RWPE1 (cell line): Measurements from ENCODE around the gene SLC4A1AP.
"Not testable (repeated sequence)": the region's sequence is repeated elsewhere in the genome, so short reads cannot be mapped to it uniquely, and the experiment has no call there.

Experiments used
- CTCF ChIA-PET: fragments of 350-600 bp; sonication (Branson Sonifier 250); formaldehyde crosslinking; extraction: SDS; loops from one replicate; lab custom pipeline; 2021; lab: Yijun Ruan, JAX
- POLR2A ChIA-PET: fragments of 400-600 bp; formaldehyde crosslinking; extraction: SDS; loops from one replicate; lab custom pipeline; 2020; ENCODE audit warnings: antibody characterized with exemption; ENCODE audit not compliant: low non-redundant PET; lab: Yijun Ruan, JAX
- DNase-seq: peaks from one replicate; pipeline ENCODE4 v3.0.0; 2012; ENCODE audit warnings: low spot score
- H3K27ac ChIP-seq: fragments of 450-650 bp; 2 replicates; pipeline ENCODE4 v1.5.1; 2017
- TF ChIP-seq, protein P1 (sequence below): fragments of 450-650 bp; conservative IDR thresholded peaks from 2 replicates; pipeline ENCODE4 v1.5.1; 2017; ENCODE audit warnings: low read depth, mild to moderate bottlenecking

Gene SLC4A1AP

DNA sequence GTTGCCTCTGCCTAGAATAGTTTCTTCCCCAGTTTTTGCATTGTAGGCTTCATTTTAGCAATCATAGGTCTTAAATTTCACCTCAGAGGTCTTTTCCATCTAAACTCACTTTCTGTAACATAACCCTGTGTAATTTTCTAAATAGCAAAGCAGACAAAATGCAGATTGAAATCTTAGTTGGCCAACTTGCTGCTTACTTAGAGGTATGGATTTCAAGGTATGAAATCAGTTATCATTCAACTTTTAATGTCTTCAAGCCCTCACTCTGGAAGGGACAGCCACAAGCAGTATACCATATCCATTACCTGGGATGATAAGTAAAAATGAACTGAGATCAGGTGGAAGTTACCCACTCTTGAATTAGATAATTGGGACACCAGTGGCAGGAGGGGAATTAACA is 38.7 kb upstream of the SLC4A1AP start:
- H3K27ac ChIP-seq, result no peak overlapping the region
- ChIA-PET CTCF (no interaction called here), POLR2A (no interaction called here)
- no peak for DNase-seq
- TF ChIP-seq, protein P1, sequence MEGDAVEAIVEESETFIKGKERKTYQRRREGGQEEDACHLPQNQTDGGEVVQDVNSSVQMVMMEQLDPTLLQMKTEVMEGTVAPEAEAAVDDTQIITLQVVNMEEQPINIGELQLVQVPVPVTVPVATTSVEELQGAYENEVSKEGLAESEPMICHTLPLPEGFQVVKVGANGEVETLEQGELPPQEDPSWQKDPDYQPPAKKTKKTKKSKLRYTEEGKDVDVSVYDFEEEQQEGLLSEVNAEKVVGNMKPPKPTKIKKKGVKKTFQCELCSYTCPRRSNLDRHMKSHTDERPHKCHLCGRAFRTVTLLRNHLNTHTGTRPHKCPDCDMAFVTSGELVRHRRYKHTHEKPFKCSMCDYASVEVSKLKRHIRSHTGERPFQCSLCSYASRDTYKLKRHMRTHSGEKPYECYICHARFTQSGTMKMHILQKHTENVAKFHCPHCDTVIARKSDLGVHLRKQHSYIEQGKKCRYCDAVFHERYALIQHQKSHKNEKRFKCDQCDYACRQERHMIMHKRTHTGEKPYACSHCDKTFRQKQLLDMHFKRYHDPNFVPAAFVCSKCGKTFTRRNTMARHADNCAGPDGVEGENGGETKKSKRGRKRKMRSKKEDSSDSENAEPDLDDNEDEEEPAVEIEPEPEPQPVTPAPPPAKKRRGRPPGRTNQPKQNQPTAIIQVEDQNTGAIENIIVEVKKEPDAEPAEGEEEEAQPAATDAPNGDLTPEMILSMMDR, result no peak

DNA sequence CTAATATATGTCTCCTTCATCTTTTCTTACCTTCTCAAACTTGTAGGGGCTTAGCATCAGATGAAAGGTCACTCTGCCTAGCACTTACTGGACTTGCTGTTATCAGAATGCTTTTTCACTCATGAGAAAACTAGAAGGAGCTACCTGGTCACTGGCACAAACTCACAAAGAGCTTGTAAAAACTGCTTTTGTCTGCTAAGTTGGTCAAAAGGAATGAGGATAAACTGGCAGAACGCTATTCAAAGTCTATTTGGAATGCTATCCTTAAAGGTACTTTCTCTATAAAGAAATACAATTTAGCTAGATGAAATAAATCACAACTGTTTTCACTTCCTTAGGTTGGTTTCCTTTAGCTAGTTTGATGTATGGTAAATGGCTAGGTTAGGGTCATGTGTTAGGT is 37.4 kb upstream of the SLC4A1AP start:
- DNase-seq, CTCF ChIA-PET, H3K27ac ChIP-seq: not testable (repeated sequence)
- POLR2A ChIA-PET, result interaction anchor here (0.6 kb wide), 1 partner anchor 1011 kb away, joined by 3 read pairs; no protein-coding TSS in a partner anchor

DNA sequence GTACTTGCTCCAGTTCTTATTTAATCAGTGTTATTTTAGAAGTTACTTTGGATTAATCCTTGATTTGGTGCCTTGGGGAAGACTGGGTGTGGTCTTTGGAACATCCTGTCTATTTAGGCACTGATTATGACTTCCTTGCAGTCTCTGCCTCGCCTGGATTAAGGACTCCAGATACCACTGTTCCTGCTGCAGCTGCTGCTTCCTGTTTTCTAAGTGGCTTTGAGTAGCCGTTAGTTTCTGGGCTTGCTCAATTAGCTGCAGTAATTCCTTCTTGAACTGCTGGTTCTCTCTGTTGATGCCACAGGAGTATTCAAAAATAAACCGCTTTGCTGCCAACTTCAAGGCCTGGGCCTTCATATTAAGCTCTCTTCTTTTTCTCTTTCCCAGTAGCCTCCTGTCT is 36.8 kb upstream of the SLC4A1AP start:
- CTCF ChIA-PET, DNase-seq: not testable (repeated sequence)
- peak overlapping the region; percentile 53; the same call in 1 of the 2 replicates for H3K27ac ChIP-seq
- POLR2A ChIA-PET, result interaction anchor here (0.6 kb wide), 1 partner anchor 1012 kb away, joined by 3 read pairs; no protein-coding TSS in a partner anchor

GRCh38 chr2:27627963-27628766 is 35.5 kb upstream of the SLC4A1AP start:
- peak; percentile 86 for DNase-seq
- ChIA-PET POLR2A (no interaction called here), CTCF (interaction anchor here (0.6 kb wide), 1 partner anchor 19 kb away, joined by 3 read pairs; no protein-coding TSS in a partner anchor)
- TF ChIP-seq, protein P1, result no peak
- peak overlapping the region; percentile 94 for H3K27ac ChIP-seq

DNA sequence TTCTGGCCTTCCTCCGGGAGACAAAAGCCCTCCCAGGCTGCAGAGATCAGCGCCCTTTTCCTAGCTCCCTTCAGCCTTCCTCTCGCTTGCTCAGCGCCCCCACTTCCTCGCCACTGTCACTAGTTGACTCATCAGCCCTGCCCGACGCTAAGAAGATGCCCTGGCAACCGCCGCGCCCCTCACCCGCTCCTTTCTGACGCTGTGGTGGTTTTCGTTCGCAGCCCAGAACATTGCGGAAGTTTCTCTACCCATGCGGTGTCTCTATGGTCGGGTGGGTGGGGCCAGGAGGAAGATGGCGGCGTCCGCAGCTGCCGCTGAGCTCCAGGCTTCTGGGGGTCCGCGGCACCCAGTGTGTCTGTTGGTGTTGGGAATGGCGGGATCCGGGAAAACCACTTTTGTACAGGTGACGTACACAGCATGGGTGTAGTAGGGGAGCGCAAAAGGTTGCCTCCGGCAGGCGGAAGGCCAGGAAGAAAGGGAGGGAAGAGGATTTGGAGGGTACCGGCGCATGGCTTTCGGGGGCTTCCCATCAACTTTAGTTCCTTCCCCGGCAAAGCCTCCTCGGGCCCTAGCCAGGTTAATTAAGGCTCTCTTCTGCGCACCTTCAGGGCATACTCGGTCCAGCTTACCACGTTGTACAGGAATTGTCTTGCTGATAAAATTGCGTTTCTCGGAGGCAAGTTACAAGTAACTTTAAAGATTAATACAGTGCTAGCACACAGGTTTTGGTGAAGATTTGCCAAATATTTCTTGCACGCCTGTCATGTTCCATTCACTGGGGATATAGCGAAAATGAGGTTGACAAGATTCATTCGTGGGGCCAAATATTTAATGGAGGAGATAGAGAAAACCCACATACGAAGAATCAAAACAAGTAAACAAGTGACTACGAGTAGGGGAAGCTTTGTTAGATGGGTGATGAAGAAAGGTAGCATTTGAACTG is 34.7 kb upstream of the SLC4A1AP start, which contains the start of the genes CCDC121 and GPN1:
CCDC121 (minus strand) TSS at position 246 of the 943 bp plus-strand sequence. CDS start 1,213 bp downstream, outside the sequence.
GPN1 (plus strand) TSS at position 284 of the 943 bp plus-strand sequence; CDS start at position 293, 9 bp downstream.
- ChIA-PET CTCF (no interaction called here), POLR2A (no interaction called here)
- H3K27ac ChIP-seq, result peak within 1 kb of the TSS; percentile 94
- peak; percentile 92 for DNase-seq
- TF ChIP-seq, protein P1, result no peak

DNA sequence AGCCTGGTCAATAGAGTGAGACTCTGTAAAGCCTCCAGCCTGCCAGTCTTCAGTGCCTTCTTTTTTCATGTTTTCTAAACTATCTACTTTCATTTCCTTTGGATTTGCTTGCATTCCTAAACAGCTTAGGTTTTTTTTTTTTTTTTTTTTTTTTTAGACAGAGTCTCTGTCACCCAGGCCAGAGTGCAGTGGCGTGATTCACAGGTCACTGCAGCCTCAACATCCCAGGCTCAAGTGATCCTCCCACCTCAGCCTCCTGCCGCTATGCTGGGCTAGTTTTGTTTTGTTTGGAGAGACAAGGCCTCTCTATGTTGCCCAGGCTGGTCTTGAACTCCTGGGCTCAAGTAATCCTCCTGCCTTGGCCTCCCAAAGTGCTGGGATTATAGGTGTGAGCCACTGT is 33.4 kb upstream of the SLC4A1AP start:
- CTCF ChIA-PET, DNase-seq: not testable (repeated sequence)
- H3K27ac ChIP-seq, result peak overlapping the region; percentile 14; the same call in 1 of the 2 replicates
- POLR2A ChIA-PET, result interaction anchor here (0.6 kb wide), 2 partner anchors 9 to 255 kb away, joined by 4 to 11 read pairs; no protein-coding TSS in a partner anchor

GRCh38 chr2:27634291-27634690 is 29.4 kb upstream of the SLC4A1AP start:
- DNase-seq, result no peak
- ChIA-PET CTCF (no interaction called here), POLR2A (no interaction called here)
- no peak overlapping the region for H3K27ac ChIP-seq
- TF ChIP-seq, protein P1, result no peak
